DND-41 (cell line): Measurements from ENCODE around the gene NXPH4.

ENCODE experiments used
- EZH2 ChIP-seq: IDR thresholded peaks from 3 replicates; pipeline ENCODE4 v1.6.1; 2012; ENCODE audit warnings: borderline replicate concordance, low read depth, mild to moderate bottlenecking, moderate library complexity, low read length, inconsistent platforms; ENCODE audit not compliant: severe bottlenecking
- TF ChIP-seq, protein P1 (sequence below): IDR thresholded peaks from 2 replicates; pipeline ENCODE4 v1.5.1; 2012; ENCODE audit warnings: borderline replicate concordance, low read length, moderate library complexity, mild to moderate bottlenecking; ENCODE audit not compliant: poor library complexity, severe bottlenecking; ENCODE audit errors: extremely low read depth

DNA sequence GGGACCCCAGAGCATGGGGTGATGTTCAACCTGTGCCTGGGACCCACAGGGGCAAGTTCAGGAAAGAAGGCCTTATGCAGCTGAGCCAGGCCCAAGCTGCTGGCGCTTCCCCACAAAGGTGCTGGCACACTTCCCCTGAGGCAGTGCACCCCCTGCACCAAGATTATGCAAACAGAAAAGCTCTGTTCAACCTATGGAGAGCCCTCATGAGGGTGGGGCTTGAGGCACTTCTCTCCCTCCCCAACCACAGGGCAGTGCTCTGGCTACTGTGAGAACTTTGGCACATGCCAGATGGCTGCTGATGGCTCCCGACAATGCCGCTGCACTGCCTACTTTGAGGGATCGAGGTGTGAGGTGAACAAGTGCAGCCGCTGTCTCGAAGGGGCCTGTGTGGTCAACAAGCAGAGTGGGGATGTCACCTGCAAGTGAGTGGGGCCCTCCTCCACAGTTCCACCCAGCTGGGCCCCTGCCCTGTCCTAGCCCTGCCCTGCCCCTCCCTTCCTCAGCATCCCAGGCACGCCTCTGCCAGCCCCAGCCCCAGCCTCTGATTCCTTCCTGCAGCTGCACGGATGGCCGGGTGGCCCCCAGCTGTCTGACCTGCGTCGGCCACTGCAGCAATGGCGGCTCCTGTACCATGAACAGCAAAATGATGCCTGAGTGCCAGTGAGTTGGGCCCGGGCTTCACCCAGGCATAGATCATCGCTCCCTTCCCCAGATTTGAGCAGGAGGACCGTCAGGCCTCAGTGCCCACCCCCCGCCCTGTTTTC, 5.5 kb upstream of the NXPH4 start:
- TF ChIP-seq, protein P1, sequence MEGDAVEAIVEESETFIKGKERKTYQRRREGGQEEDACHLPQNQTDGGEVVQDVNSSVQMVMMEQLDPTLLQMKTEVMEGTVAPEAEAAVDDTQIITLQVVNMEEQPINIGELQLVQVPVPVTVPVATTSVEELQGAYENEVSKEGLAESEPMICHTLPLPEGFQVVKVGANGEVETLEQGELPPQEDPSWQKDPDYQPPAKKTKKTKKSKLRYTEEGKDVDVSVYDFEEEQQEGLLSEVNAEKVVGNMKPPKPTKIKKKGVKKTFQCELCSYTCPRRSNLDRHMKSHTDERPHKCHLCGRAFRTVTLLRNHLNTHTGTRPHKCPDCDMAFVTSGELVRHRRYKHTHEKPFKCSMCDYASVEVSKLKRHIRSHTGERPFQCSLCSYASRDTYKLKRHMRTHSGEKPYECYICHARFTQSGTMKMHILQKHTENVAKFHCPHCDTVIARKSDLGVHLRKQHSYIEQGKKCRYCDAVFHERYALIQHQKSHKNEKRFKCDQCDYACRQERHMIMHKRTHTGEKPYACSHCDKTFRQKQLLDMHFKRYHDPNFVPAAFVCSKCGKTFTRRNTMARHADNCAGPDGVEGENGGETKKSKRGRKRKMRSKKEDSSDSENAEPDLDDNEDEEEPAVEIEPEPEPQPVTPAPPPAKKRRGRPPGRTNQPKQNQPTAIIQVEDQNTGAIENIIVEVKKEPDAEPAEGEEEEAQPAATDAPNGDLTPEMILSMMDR = no peak
- TF ChIP-seq EZH2 = no peak
